Transverse colon (tissue), 4 donors: ENCODE data around the gene PAPPA. TPM values are rescaled to one million over a fixed set of nuclear protein-coding genes. Genes with fewer than 3 reads are reported as not detected.

ENCODE experiments used
- DNase-seq: peaks from one replicate; pipeline ENCODE4 v3.0.0-alpha.2; 2019
- H3K27ac ChIP-seq, 4 donors: fragments of 200-600 bp; sonication (generic); 2 replicates each; pipeline ENCODE4 v1.5.1; 2016 to 2018; ENCODE audit warnings: inconsistent platforms in 4 of 4
- H3K27me3 ChIP-seq: fragments of 200-600 bp; sonication (generic); 2 replicates; pipeline ENCODE4 v1.5.1; 2017; ENCODE audit warnings: inconsistent platforms
- H3K36me3 ChIP-seq, 4 donors: fragments of 200-600 bp; sonication (generic); 2 replicates each; pipeline ENCODE4 v1.5.1; 2017 to 2019; ENCODE audit warnings: inconsistent platforms in 4 of 4
- H3K4me1 ChIP-seq, 4 donors: fragments of 200-600 bp; sonication (generic); 2 replicates each; pipeline ENCODE4 v1.5.1; 2017 to 2020; ENCODE audit warnings: inconsistent platforms in 4 of 4
- H3K4me3 ChIP-seq, 4 donors: fragments of 200-600 bp; sonication (generic); 1 replicate in 1 of 4; 2 replicates in 3 of 4; pipeline versions ENCODE4 v1.5.1 to v1.6.1; 2017 to 2019; ENCODE audit warnings: inconsistent platforms in 4 of 4
- H3K9me3 ChIP-seq, 2 donors: fragments of 200-600 bp; sonication (generic); 2 replicates each; pipeline ENCODE4 v1.5.1; 2017 to 2019; ENCODE audit warnings: inconsistent platforms in 2 of 2
- EP300 ChIP-seq: sonication (generic); formaldehyde crosslinking; IDR thresholded peaks from one replicate; pipeline ENCODE4 v1.6.1; 2017; ENCODE audit warnings: antibody characterized with exemption, low read depth
- POLR2A ChIP-seq: fragments of 450-650 bp; IDR thresholded peaks from one replicate; pipeline ENCODE4 v1.6.1; 2016; ENCODE audit warnings: antibody characterized with exemption, mild to moderate bottlenecking, moderate library complexity
- POLR2AphosphoS5 ChIP-seq, 3 donors: sonication (generic); formaldehyde crosslinking; IDR thresholded peaks; one replicate each; pipeline ENCODE4 v1.6.1; 2016; ENCODE audit warnings: antibody characterized with exemption in 3 of 3
- WGBS, 2 donors: methylation state at CpG; one replicate each; pipeline ENCODE4 v1.1.5; 2018; ENCODE audit warnings: low coverage in 1 of 2; 5-methylcytosine and 5-hydroxymethylcytosine counted together
- in situ Hi-C, 4 donors: fragments of 200-750 bp; cut with MboI; loops; one replicate each; pipeline versions ENCODE4 v1.15.0 to v1.15.1; 2017; ENCODE audit warnings: low sequenced_read_pairs in 3 of 4, low pct_ligation_motif_present in 1 of 4, low pct_unique_long_range_greater_than_20kb in 1 of 4
- intact Hi-C: fragments of 100-400 bp; cut with DNase I; formaldehyde crosslinking; loops from one replicate; pipeline ENCODE4 v1.15.1; 2023; ENCODE audit warnings: low total_unique reads
- total RNA-seq, 4 donors: library from RNA; depleted of rRNA; stranded (reverse); fragments of >200 nt; gene quantifications; one replicate each; pipeline ENCODE4 v1.1.0, GENCODE V29; 2016
- TF ChIP-seq, protein P1 (sequence below), 5 experiments: fragments of 200-600 bp in 3 of 5; fragments of 450-650 bp in 2 of 5; sonication (generic) in 3 of 5; IDR thresholded peaks; 1 replicate in 2 of 5; 2 replicates in 3 of 5; pipeline ENCODE4 v1.5.1; 2016 to 2017; ENCODE audit warnings: antibody characterized with exemption in 5 of 5, inconsistent platforms in 3 of 5, mild to moderate bottlenecking in 2 of 5, moderate library complexity in 1 of 5

The PAPPA gene
- total RNA-seq, 4 donors from 2014 or later, result 0.37 to 4.4 (median 1.4) TPM

DNA sequence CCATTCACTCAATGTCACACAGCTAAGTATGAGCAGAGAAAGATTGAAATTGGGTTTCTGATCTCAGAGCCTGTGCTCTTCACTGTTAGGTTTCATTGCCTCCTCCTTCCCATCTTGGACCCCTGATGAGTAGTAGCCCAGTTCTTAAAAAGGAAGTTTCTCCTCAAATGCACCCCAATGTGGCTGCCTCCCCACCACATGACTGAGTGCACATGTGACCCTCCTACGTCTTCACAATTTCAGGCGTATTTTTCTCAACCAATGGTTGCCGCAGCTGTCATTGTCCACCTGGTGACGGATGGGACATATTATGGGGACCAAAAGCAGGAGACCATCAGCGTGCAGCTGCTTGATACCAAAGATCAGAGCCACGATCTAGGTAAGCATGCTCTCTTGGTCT lies 178.5 kb downstream of the PAPPA start:
- in situ Hi-C loops, result no loop called here
- H3K27ac ChIP-seq, result no peak overlapping the region
- peaks cover 0 to 3% (median 0%) of the 10 kb centered on the region in 4 donors for H3K4me1 ChIP-seq
- H3K9me3 ChIP-seq, result no peaks in the 10 kb centered on the region
- 79 to 88% methylated on average over 5 to 6 of the region's 6 CpGs for WGBS, 2 donors
- TF ChIP-seq POLR2A, result no peak
- TF ChIP-seq, protein P1, sequence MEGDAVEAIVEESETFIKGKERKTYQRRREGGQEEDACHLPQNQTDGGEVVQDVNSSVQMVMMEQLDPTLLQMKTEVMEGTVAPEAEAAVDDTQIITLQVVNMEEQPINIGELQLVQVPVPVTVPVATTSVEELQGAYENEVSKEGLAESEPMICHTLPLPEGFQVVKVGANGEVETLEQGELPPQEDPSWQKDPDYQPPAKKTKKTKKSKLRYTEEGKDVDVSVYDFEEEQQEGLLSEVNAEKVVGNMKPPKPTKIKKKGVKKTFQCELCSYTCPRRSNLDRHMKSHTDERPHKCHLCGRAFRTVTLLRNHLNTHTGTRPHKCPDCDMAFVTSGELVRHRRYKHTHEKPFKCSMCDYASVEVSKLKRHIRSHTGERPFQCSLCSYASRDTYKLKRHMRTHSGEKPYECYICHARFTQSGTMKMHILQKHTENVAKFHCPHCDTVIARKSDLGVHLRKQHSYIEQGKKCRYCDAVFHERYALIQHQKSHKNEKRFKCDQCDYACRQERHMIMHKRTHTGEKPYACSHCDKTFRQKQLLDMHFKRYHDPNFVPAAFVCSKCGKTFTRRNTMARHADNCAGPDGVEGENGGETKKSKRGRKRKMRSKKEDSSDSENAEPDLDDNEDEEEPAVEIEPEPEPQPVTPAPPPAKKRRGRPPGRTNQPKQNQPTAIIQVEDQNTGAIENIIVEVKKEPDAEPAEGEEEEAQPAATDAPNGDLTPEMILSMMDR (IDR thresholded peaks at IDR 0.05), result no peak
- TF ChIP-seq EP300, result no peak
- no peak for TF ChIP-seq POLR2AphosphoS5 (IDR thresholded peaks at IDR 0.05)
- DNase-seq, result no peak
- no peak overlapping the region for H3K4me3 ChIP-seq
- intact Hi-C loops, result no loop called here
- H3K36me3 ChIP-seq, result no peaks in the 10 kb centered on the region
- no peaks in the 10 kb centered on the region for H3K27me3 ChIP-seq

DNA sequence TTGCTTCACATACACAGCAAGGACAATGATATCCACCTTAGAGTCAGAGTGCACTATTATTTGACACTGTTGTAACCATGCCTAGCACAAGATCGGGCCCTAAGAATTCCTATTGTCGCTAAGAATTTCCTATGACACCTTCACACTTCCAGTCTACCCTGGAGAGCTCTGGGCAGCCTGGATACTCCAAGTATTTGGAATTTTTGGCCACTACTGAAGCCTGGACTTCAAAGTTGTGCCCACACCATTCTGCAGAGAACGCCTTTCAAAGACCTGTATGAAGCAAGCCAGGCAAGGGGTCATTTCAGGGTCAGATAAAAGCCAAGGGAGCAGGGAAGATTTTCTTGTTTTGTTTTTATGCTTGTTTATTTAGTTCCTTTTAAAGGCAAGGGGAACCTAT lies 179.7 kb downstream of the PAPPA start:
- in situ Hi-C loops, result no loop called here
- Histone ChIP-seq H3K4me3 (no peak overlapping the region), H3K36me3 (no peaks in the 10 kb centered on the region), H3K9me3 (no peaks in the 10 kb centered on the region), H3K4me1 (no peaks in the 10 kb centered on the region), H3K27ac (no peak overlapping the region), H3K27me3 (no peaks in the 10 kb centered on the region)
- WGBS, 2 donors, result 87% methylated on average over 3 of the region's 3 CpGs; no CpG with 5 or more reads in 1 of the 2 donors
- intact Hi-C loops, result no loop called here
- TF ChIP-seq POLR2A, result no peak
- TF ChIP-seq POLR2AphosphoS5 (IDR thresholded peaks at IDR 0.05), result no peak
- TF ChIP-seq EP300, result no peak
- TF ChIP-seq, protein P1 (IDR thresholded peaks at IDR 0.05), result no peak
- DNase-seq, result no peak

DNA sequence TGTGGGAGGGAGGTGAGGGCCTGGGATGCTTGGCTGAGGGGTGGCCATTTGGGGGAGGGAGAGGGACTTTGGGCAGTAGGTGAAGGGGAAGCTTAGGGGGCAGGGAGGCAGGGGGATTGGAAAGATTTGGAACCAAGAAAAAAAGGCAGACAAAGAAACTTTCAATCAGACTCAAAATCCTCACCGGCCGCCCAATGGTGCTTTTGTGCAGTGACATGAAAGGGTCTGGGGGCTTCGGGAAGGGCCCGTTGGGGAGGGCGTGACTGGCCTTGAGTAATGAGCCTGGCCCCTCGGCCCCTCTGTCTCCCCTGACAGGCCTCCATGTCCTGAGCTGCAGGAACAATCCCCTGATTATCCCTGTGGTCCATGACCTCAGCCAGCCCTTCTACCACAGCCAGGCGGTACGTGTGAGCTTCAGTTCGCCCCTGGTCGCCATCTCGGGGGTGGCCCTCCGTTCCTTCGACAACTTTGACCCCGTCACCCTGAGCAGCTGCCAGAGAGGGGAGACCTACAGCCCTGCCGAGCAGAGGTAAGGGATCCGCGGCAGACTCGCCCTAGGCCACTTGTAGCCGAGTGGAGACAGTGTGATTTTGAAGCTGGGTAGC lies 181.1 kb downstream of the PAPPA start:
- no peaks in the 10 kb centered on the region for H3K36me3 ChIP-seq
- in situ Hi-C loops, result no loop called here
- TF ChIP-seq, protein P1 (IDR thresholded peaks at IDR 0.05), result no peak
- intact Hi-C loops, result no loop called here
- no peaks in the 10 kb centered on the region for H3K4me1 ChIP-seq
- H3K9me3 ChIP-seq, result no peaks in the 10 kb centered on the region
- H3K27me3 ChIP-seq, result no peaks in the 10 kb centered on the region
- DNase-seq, result no peak
- H3K27ac ChIP-seq, result no peak overlapping the region
- WGBS, 2 donors, result 71 to 83% methylated on average over 2 to 13 of the region's 19 CpGs
- no peak overlapping the region for H3K4me3 ChIP-seq

DNA sequence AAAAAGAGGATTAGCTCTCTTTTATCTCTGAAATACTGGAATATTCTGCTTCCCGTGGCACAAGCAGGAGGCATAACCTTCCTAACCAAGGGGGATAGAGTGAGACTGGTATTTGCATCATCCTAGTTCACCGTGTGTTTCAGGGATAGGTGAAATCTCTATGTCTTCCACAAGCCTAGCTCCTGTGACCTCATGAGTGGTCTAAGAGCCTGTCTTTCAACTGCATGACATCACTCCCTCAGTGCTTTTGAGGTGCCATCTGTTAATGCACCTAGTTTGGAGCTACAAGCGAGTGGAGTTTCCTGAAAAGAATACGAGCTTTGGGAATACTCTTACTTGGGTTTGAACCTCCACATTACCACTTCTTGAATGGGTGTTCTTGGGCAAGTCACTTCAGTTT lies 181.8 kb downstream of the PAPPA start:
- Histone ChIP-seq H3K36me3 (no peaks in the 10 kb centered on the region), H3K9me3 (no peaks in the 10 kb centered on the region), H3K27me3 (no peaks in the 10 kb centered on the region), H3K4me3 (no peak overlapping the region), H3K27ac (no peak overlapping the region), H3K4me1 (no peaks in the 10 kb centered on the region)
- DNase-seq, result no peak
- intact Hi-C loops (no loop called here), in situ Hi-C loops (no loop called here)
- no peak for TF ChIP-seq POLR2A
- TF ChIP-seq POLR2AphosphoS5 (IDR thresholded peaks at IDR 0.05), result no peak
- no peak for TF ChIP-seq EP300
- TF ChIP-seq, protein P1 (IDR thresholded peaks at IDR 0.05), result no peak
- WGBS, 2 donors, result 79 to 92% methylated on average over 2 to 4 of the region's 4 CpGs
